NAMALWA (cell line): Measurements from ENCODE around the gene DAGLA.

Experiments
- DNase-seq: peaks from one replicate; pipeline ENCODE4 v3.0.0-alpha.2; 2015; ENCODE audit warnings: low spot score

The DAGLA gene

DNA sequence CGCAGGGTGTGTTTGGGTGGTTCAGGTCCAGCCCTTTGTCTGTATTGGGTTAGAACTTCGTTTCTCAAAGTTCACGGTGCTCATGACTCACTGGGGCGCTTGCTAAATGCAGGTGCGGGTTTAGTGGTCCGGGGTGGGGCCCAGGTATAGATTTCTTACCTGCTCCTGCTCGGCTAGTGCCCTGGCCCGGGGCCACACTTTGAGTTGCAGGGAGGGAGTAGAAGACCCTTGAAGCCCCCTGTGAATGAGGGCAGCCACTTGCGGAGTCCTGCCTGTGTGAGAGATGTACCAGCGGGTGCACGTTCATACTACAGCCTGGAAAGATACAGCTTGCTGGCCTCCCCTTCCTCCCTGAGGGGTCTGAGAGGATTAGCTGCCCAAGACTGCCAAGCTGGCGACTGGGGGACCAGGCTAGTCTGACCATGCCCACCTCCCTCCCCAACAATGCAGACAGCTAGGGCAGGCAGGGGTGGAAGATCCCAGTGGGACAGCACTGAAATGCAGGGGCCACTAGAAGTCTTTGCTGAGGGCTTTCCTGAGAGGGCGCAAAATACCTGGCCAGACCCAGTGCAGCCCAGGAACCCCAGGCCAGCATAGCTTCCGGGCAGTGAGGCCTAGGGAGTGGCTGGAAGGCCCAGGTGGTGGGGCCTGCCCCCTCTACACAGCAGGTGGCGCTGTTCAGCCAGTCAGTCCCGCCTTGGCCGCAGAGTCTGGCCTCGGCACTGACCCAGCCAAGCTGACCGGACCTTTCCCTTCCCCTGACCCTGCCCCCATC lies 67.2 kb downstream of the DAGLA start:
- peak; percentile 56 for DNase-seq

DNA sequence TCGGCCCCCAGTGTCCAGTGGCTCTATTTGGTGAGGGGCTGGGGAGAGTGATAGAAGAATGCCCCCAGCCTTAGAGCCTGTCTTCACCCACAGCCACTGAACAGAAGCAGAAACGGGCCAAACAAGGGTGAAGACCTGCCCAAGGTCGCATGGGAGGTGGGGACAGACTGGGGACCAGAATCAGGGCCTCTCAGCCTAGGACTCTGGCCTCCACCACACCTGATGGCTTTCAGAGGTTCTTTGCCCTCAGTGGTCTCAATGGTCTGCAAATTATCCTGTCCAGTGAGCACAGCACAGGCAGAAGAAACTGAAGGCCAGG lies 67.7 kb downstream of the DAGLA start:
- no peak for DNase-seq

DNA sequence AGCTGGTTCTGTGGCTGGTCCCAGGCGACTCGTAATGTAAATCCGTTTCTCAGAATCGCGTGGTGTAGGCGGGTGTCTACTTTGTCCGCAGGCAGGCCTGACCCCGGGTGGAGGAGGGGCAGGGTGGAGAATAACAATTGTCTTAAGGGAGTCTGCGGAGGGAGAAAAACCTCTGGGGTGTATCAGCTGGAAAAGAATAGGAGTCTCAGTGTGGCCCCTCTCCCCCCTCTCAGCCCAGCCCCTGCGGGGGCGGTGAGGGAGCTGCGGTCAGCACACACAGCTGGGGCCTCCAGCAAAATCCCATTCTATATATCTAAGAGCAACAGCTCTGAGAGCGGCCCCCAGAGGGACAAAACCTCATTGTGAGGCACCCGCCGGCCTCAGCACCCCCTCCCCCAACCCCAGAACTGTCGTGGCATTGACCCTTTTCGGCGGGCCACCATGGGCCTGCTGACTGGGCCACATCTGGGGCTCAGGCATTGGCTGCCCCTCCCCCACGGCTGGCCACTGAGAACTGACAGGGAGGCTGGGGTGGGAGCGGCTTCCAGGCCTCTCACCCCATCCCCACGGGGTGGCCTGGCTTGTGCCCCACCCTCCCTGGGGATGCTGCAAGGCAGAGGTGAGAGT lies 69.5 kb downstream of the DAGLA start:
- no peak for DNase-seq

DNA sequence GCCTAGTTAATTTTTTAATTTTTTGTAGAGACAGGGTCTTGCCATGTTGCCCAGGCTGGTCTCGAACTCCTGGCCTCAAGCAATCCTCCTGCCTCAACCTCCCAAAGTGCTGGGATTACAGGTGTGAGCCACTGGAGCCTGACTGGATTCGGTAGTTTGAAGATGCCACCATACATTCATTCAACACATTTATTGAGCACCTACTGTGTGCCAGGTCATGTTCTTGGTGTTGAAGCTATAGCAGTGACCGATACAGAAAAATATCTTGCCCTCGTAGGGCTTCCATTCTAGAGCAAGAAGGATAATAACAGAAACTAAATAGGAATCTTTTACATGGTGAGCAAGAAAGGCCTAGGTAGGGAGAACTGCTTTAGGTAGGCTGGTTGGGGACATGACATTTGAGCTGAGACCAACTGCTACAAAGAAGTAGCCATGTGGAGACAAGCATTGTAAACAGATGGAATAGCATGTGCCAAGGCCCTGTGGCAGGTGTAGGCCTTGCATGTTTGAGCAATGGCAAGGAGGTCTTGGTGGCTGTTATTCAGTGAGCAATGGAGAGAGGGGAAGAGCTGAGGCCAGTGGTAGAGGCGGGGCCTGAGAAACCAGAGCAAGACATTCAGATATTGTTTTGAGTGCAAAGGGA lies 70.6 kb downstream of the DAGLA start:
- DNase-seq = peak; percentile 19

DNA sequence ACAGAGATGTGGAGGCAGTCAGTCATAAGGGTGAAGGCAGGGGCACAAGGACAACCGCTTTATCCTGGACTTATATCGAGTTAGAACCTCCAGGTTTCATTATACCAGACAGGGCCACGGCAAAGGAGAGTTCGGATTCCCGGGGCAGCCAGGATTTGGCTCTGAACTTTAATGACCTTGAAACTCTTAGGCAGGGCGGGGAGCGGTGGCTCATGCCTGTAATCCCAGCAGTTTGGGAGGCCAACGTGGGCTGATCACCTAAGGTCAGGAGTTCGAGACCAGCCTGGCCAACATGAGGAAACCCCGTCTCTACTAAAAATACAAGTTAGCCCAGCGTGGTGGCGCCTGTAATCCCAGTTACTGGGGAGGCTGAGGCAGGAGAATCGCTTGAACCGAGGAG lies 71.2 kb downstream of the DAGLA start:
- DNase-seq = no peak

DNA sequence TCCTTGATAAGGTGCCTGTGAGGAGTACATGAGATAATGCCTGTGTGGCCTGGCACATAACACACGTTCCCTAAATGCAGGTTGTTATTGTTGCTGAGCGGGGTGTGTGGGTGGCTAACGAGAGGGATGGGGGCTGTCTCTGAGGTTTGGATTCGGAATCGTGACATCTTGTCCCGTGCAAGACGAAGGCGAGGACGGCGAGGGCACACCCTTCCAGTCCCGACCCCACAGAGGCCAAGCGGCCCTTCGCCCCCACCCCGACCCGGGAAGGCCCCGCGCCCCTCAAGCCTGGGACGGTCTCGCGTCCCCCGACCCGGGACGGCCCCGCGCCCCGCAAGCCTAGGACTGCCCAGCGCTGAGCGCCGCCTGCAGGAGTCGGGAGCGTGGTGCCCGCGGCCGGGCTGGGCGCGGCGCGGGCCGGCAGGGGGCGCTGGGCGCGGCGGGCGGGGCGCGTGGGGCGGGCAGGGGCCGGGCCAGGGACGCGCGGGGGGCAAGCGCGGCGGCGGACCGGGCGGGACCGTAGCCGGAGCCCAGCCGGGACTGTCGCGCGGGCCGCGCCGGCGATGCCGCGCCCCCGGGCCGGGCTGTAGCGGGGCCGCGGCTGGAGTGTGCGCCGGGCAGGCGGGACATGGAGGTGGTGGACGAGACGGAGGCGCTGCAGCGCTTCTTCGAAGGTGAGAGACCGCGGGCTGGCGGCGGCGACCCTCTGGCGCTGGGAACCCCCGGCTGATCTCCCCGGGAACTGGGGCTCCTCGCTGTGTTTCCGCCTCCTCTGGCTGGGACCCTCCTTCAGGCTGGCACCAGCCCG lies 72.1 kb downstream of the DAGLA start, which contains the start of gene MYRF:
Gene MYRF, plus strand, starts transcription at position 520 of the 808 bp plus-strand sequence. Its CDS starts 109 bp downstream, at position 629.
- no peak for DNase-seq

DNA sequence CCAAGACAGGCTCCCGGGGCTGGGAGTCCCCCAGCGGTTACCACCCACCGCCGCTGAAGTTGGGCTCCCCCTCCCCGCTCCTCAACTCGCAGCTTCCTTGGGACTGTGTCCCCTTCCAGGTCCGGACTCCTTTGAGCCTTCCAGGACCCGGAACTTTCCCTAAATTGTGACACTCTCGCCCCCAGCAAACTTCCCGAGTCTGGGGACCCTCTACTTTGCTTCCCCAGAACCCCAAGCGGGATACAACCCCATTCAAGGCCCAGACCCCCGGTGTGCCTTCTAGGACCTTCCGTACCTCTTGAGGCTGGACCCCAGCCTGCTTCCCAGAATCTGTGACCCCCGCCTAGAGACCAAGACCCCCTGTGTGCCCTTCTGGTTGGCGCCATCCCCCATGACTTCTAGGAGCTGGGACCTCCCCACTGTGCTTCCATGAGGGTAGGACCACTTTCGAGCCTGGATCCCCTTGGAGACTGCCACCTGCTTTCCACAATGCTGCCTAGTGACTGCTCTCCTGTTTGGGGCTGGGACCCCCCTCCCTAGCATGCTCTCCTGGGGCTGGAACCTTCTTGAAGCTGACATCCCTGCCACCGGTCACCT lies 72.8 kb downstream of the DAGLA start:
- DNase-seq = no peak

DNA sequence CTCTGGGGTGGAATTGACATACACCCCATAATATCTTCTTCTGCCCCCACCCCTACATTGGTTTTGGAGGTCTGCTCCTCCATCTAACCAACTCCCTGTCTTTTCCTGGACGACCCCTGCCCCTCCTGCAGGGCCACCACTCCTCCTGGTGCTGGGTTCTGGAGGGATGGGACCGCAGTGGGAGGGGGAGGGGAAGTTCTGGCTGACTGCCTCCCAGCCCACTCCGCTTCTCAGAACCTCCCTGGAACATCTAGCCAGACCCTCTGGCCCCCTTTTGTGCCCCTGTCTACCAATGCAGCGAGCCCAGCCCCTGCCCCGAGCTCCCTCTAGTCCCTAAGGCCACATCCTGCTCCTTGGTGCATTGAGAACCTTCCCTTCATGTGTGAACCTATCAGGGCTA lies 73.5 kb downstream of the DAGLA start:
- no peak for DNase-seq

DNA sequence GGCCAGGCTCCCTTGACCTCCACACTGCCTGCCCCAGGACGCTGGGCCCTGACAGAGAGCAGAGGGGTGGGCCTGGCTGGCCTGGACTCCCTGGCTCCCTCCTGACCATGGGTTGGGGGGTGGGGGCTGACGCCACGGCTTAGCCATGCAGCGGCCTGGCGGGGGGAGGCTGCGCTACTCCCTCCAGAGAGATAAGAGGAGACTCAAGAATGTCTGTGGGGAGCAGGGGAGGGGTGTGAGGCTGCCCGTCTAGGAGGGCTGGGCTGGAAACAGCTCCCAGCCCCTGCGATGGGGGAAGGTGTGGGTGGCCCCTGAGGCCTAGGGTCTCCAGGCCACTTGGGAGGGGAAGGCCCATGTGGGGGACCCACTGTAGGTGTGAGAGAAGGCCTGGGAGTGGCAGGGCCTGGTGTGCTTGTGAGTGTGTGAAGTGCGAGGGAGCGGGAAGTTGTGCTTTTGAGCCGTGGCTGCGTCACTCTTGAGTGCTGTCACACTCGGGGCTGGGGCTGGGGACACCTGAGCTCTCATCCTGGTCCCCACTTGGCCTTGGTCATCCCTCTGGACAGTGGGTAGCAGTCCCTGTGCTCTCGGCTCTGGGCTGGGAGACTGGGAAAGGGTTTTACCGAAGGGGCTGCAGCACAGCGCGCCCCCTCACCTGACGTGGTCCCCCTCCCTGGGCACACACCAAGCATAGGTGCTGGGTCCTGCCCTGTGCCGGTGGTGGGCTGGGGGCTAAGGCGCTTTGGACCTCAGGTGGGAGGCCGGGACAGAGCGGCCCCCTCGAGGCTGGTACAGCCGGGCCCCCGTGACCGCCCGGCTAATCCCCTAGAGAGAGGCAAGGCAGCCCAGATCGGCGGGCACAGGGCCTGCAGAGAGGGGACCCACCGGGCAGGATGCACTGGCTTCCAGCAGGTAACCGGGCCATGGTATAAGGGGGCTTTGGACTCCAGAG lies 74.6 kb downstream of the DAGLA start:
- no peak for DNase-seq

DNA sequence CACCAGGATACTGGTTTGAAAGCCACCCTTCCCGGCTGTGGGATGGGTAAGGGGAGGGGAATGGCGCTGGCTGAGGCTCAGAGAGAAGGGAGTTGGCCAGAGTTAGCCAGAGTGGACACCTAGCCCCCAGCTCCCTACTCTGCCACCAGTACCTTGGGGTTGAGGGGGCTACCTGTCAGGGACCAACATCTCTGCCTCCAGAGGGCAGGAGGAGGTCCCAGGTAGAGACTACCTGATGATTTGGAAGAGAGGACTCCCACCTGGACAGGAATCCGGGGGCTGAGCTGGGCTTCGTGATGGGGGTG lies 75.9 kb downstream of the DAGLA start:
- DNase-seq = no peak

DNA sequence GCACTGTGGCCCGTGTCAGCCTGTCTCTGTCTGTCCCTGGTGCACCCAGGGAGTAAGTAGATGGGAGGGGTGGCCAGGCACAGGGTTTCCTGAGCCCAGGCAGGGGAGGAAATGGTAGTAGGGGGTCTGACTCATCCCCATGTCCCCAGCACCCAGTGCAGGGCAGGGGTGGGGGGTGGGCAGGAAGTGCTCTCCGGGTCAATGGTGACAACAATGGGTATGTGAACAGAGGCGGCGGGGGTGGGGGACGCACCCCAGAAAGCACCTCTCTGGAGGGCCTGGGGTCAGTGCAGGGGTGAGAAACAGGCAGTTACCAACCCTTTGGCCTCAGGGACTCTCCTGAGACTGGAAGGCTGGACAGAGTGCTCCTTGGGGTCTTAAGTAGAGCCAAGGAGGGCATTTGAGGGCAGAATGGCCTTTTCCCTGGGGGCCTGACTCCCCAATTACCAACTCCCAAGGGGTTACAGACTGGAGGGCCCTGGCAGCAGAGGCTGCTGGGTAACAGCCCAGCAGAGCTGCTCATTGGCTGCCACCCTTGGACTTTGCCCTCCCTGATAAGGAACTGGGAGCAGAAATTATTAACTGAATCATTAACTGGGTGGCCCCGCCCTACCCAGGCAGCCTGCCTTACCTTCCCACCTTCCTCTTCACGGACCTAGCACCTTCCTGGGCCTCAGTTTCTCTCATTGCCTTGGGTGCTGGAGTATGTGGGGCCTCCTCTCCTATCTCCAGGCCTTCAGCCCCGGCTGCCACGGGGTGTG lies 76.4 kb downstream of the DAGLA start:
- DNase-seq = no peak

DNA sequence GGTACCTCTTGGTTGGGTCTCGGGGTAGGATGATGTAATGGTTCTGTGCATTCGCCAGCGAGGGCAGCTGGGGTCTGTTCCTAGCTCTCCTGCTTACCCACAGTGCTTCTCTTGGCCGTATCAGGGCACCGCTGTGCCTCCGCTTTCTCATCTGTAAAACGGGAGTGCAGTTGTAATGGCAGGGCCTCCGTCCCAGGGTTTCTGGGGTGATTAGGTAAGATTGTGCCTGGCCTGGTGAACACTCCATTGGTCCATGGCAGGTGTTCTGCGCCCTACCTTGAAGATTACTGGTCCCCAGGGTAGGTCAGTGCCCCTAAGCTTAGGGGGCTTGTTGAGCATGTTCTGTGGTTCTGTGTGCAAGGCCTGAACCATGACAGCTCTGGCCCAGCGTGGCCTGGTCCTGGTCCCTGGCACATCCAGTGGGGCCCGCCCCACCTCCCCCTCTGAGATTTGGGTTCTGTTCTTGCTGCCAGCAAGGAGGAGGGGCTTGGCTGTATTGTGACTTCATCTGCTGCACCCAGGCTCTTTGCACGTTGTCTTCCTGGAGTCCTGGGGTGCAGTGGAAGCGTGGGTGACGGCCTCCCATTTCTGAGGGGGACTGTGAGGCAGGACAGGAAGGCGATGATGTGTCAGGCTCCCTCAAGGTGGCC lies 77.1 kb downstream of the DAGLA start:
- DNase-seq = no peak

DNA sequence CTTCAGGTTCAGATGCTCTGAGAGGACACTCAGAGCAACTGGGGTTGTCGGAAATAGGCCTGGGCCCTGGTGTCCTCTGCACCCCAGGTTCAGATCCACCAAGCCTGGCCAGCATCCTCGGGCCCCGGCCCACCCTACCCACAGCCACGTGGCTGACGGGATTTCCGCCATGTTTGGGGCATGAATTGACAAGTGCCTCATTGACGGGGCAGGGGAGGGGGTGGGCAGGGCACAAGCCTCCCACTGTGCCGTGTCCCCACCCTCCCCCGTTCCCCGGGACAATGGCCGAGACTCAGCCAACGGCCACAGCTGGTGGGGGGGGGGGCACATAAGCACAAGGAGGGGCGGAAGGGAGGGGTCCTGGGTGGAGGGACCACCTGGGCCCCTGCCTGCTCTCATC lies 80.8 kb downstream of the DAGLA start:
- DNase-seq = no peak

DNA sequence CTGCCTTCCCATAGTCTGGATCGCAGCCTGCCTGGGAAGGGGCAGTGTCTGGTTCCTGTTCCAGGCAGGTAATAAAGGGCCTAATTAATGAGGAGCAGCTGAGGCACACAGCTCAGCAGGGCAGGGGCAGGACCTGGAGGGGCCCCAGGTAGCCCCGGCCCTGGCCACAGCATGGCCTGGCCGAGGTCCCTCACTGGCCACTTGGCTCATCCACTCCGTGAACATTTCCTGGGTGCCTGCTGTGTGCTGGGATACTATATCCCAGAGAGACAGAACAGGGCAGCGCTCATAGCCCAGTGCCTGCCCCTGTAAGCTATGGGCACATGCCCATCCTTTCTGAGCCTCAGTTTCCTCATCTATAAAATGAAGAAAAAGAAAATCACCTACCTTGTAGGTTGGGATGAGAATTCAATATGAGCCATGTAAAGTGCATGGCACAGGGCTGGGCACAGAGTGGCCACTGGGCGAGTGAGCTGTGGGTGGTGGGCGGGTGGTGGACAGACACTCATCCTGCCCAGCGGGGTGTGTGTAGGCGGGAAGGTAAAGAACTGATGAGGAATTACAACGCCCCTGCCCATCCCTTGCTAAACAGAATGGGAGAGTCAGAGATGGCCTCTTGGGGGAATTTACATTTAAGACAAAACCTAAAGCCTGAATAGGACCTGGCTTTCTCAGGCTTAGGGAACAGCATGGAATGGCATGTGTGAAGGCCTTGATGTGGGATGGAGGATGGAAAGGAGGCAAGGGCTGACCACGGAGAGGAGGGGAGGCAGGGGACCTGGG lies 81.4 kb downstream of the DAGLA start:
- no peak for DNase-seq

DNA sequence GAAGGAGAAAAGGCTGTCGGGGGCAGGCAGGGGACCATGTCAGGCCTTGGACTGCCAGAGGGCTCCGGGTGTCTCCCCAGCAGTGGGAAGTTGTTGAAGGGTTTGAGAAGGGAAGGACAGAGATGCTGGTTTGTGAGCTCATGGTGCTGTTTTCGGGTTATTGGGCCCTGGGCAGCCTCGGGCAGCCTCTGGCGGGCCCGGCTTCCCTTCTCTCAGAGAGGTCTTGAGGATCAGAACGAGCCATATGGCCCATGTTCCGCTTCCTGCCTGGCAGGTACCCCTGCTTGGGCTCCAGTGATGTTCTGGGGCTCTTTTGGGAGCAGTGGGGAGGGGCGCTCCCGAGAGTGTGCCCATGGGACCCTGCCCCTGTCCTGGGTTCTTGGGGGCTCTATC lies 82.0 kb downstream of the DAGLA start:
- DNase-seq = no peak

DNA sequence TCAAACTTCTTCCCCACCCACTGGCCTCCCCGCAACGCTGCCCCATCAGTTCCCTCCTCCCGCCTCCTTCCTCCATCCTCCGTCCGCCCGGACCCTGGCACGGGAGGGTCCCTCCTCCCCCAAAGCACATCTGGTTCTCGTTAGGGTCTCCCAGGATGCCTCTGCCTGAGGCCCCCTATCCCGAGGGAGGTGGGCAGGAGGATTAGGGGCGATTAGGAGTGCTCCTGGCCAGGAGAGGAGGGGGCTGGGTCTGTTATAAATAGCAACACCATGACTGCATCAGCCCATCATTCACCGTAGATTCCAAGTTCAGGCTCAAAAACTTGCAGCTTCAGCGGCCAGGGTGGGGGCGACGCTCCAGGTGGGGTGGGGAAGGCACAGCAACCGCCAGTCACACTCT lies 82.6 kb downstream of the DAGLA start:
- DNase-seq = no peak

DNA sequence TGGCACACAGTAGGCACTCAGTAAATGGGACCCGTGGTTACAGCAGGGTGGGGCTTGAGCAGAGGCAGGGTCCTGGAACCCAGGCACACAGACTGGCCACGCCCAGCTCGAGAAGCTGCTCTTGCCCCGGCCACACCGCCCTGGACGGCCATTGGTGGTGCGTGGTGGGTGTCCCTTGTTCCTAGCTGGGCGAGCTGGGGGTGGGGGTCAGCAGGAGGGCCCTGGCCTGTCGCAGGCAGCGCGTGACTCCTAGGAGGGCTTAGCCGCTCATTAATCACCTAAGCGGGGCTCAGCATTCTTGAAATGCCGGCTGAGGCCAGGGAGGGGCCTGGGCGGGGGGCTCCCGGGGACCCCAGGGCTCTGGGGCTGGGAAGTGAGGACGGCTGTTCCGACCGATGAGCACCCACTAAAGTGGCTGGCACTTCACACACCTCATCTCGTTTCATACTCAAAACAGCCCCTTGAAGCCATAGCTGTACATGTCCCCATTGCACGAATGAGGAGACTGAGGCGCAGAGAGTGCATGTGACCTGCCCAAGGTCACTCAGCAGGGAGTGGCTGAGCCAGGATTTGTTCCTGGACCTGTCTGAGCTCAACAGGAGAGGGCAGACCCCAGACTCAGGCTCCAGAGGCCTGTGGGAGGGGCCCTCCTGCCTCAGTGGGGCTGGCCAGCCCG lies 83.9 kb downstream of the DAGLA start:
- DNase-seq = no peak

DNA sequence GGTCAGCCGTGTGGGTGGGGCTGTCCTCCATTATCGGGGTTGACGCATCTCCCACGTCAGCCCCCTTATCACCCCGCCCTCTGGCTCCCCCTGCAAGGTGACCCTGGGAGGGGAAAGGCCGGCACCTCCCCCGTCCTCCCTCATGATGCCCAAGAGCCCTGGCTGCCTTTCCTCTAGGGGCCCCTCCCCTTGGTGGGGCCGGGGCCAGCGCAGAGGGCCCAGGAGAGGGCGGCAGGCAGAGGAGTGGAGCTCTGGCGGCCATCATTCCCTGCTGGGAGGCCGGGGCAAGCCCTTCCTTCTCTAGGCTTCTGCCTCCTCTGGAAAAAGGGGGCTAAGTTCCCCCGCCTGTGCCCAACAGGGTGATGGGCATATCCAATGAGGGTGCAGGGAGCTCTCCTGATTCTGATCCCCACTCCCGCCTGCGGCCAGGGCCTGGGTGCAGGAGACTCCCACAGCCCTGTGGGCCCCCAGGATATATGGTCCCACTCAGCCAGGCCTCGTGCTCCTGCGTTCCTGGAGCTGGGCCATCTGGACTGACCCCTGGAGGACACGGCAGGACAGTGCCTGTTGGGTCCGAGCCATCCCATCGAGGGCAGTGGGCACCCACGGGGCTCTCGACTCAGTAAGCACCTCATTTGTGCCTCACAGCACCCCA lies 84.5 kb downstream of the DAGLA start:
- DNase-seq = no peak
